ENCODE data around the gene CAPN9.

CAPN9 gene

DNA sequence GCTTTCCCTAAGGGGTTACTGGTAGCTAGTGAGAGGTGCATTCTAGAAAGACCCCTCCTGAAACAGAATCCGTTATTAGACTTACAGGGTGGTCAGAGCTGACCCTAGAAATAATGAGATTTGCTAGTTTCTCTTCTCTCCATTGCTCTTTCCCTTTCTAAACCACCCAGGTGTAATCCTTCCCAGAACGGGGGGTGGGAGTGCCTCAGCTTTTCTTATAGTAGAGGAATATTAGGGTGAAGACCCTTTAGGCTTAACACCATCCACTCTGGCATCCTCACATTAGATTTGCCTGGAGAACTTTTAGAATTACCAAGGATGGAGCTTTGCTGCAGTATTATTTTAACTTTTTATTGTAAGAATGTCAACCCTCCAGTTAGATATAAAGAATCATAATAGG is 49.4 kb downstream of the CAPN9 start:
- DNase-seq (ENCODE audit: low spot score), result no peak

DNA sequence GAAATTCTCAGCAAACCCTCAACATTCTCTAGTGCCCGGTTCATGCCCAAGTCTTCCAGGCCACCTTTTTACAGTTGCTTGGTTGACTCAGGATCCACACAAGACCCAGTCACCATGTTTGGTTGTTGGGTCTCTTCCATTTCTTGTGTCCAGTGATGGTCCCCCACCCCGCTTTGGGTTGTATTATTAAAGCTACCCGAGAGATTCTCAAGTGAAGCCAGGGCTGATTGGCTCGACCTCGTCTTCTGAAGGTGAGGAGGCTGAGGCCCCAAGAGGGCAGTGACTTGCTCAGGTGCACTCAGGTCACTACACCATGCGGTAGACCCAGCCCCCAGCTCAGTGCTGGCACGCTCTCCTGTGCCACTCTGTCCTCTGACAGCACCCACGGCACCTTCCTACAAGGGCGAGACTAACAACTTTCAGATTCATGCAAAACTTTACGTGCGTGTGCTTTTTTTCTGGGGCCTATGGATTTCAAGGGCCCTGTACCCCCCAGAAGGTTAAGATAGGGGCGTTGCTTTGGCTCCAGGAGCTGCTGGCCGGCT is 50.3 kb downstream of the CAPN9 start:
- no peak for DNase-seq (ENCODE audit: low spot score)

DNA sequence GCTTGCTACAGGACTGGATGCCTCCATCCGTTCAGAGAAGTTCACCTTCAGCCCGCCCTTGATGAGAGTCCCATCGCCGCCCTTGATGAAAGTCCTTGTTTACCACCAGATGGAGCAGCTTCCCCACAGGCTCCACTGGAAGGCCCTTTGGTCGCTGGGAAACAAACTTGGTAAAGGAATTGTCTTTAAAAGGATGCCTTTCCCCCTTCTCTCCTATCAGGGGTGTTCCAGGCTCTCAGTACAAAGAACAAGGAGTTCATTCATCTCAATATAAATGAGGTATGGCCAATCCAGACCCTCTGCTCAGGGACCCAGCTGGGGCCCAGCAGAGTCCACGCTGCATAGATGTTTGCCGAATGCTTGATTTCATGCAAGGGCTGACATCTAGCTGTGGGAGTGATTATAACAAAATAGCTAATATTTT is 50.8 kb downstream of the CAPN9 start:
- peak; percentile 82 for DNase-seq (ENCODE audit: low spot score)

DNA sequence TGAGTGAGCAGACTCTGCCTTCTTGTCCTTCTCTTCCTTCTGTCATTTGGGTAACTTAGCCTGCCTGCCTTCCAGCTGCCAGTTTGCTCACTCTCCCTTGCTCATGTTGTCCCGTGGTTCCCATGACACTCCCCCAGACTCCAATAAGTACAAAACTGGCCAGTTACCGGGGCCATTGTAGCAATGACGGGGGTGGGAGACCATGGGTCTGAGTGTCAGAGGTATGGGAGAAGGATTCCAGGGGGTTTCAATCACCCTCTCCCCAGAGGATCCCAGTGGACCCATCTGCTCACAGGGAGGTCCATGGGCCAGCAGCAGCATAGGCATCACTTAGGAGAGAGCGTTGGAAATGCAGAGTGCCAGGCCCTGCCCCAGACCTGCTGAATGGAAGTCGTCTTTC is 51.3 kb downstream of the CAPN9 start:
- DNase-seq (ENCODE audit: low spot score), result no peak

DNA sequence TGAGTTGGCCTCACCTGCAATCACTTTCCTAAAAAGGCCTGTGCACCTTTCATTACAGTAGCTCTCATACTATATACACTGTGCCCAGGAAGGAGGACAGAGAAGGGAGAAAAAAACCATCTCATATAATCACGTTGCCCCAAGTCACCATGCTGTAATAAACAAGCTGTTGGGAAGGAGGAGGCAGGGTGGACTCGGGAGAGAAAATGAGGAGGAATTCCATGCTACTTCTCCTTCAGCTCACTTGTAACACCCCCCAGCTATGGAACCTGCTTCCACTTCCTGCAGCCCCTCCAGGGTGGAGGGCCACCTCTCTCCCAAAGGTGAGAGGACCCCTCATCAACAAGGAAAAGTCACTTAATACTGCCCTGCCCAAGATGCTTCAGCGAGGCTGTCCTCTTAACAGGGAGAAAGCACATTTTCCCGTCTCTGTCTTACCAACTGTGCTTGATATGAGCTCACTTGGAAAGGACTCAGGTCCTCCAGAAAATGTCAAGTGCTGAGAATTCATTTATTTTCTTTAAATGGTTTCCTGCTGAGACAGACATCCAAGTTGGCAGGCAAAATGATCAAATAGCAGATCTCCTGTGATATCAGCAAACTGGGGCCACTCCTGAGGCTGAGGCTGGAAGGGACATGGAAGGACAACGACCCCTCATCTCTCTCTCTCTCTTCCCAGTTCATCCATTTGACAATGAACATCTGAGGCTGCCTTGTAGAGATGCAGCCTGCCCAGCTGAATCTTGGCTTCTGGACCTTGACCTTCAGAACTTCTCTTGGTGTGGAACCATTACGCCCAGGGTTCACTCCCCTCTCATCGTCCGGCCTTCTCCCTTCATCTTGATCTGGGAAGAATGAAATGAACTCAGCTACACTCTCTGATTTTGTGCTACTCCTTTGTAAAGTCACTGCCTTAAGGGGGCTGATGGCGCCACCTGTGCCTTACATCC is 54.0 kb downstream of the CAPN9 start:
- no peak for DNase-seq (ENCODE audit: low spot score)

DNA sequence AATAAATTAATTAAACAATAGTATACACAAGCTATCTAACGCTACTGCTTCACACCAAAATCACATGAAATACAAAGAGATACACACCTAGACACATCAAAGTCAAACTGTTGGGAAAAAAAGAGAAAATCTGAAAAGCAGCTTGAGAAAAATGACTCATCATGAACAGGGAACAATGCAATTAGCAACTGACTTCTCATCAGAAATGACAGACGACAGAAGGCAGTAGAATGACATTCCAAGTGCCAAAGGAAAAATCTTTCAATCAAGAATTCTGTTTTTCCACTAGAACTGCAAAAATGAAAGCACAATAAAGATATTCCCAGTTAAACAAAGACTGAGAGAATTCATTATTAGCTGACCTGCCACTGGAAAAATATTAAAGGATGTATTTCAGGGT is 57.2 kb downstream of the CAPN9 start:
- peak; percentile 72 for DNase-seq (ENCODE audit: low spot score)

DNA sequence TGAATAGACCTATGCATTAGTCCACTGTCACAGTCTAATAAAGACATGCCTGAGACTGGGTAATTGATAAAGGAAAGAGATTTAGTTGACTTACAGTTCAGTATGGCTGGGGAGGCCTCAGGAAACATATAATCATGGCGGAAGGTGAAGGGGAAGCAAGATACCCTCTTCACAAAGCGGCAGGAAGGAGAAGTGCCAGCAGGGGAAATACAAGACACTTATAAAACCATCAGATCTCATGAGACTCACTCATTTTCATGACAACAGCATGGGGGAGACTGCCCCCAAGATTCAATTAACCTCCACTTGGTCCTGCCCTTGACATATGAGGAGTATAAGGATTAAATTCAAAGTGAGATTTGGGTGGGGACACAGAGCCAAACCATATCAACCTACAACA is 59.4 kb downstream of the CAPN9 start:
- no peak for DNase-seq (ENCODE audit: low spot score)

DNA sequence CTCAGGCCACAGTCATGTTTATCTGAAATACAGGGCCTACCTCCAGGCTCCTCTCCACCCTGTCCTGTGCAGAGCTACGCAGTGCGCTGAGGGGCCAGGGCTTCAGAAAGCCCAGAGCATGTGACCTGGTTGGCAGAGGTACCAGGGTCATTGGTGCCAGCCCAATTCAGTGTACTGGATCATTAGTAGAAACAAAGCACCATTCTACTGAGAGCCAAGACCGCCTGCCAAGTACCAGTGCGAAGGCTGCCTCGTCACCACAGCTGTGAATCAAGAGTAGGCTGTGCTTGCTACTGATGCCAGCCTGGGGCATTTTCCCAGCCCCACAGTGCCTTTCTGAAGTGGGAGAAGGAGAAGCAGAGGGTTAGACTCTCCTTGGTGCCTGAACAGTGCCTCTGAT is 59.8 kb downstream of the CAPN9 start:
- DNase-seq (ENCODE audit: low spot score), result peak; percentile 99

DNA sequence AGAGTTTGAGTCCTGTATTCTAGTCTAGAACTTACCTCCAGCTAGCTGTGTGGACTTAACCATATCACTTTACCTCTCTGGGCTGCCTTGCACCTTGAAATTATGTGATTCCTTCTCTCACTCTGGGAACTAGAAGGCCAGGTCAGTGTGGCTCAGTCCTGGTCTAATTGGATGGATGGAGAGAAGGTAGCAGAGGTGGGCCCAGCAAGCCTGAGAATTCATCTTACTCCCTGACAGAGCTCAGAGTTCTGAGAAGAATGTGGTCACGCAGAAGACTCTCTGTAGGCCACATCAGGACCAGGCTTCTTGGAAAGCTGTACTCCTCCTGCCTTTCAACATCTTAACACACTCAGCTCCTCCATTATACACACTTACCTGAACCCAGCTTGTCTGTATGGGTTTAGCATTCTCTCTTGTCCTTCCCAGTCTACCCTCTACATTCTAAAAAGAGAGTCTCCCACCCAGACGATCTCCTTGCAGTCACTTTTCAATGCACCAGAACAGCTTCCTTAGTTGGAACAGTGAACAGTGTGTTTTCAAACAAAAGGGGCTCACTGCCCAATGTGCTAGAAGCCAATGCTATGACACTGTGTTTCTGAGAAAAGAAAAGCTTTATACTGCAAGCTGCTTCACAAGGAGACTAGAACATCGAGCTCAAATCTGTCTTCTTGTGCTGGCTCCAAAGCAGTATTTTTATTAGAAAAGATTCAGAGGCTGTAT is 60.5 kb downstream of the CAPN9 start:
- DNase-seq (ENCODE audit: low spot score), result peak; percentile 96

DNA sequence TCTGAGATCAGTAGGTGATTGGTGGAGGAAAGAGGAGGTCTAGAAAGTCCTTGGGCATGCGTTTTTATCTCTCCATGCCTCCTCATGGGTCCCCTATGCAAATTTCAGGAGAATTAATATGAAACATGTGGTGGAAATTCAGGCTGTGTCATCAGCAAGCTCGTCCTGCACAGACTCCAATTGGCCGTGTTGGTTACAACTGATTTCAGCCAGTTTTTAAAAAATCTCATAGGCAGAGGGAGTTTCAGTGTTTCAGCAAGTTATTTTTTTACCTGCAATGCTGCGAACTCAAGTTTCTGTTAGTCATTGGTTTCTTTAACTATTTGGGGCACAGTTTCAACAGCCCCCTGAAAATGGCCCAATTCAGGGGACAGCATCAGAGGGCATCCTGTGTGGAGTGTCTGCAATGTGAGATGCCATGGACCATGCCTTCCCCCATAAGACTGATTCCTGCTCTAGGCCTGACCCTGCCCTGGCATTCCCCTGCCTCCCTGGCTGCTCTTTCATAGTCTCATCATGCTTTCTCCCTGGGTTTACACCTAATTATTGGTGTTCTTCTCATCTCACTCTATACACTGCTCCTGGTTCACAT is 61.2 kb downstream of the CAPN9 start:
- DNase-seq (ENCODE audit: low spot score), result no peak

DNA sequence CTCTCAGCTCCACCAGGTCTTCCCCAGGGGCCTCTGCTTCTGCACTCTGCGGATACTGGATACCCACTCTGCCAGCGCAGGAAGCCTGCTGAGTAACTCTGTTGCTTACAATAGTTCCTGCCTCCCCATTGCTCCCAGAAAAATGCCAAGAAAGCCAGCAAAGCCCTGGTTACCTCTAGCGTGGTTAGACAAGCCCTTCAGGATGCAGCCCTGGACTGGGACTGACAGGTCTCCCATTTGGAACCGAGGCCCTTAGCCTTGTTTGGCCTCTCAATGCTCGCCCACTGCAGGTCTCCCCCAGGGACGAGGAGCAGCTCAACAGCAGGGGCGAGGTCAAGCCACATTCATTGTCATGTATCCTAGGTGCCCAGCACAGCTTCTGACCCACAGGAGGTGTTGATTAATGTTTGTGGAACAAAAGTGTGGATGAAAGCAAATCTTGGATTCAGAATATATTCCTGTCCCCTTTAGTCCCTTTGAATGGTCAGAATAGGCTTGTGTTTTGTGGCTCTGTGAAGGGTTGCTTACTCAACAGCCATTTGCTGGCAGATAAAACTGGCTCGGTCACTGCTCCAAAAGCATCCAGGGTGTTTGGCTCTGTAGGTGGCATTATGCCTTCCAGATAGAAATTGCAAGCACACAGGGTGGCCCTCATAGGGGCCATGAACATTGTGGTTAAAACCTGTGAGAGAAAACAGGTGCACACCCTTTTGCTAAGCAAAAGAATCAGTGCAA is 62.2 kb downstream of the CAPN9 start:
- no peak for DNase-seq (ENCODE audit: low spot score)

DNA sequence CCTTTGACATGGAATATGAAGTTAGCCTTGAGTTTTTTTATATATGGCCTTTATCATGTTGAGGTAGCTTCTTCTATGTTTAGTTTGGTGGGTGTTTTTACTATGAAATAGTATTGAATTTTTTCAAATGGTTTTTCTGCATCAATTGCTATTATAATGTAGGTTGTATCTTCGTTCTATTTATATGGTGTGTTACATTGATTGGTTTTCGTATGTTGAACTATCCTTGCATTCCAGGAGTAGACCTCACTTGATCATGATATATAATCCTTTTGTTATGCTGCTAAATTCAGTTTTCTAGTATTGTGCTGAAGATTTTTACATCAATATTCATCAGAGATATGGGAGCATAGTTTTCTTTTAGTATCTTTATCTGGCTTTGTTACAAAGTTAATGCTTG is 65.4 kb downstream of the CAPN9 start:
- no peak for DNase-seq (ENCODE audit: low spot score)

DNA sequence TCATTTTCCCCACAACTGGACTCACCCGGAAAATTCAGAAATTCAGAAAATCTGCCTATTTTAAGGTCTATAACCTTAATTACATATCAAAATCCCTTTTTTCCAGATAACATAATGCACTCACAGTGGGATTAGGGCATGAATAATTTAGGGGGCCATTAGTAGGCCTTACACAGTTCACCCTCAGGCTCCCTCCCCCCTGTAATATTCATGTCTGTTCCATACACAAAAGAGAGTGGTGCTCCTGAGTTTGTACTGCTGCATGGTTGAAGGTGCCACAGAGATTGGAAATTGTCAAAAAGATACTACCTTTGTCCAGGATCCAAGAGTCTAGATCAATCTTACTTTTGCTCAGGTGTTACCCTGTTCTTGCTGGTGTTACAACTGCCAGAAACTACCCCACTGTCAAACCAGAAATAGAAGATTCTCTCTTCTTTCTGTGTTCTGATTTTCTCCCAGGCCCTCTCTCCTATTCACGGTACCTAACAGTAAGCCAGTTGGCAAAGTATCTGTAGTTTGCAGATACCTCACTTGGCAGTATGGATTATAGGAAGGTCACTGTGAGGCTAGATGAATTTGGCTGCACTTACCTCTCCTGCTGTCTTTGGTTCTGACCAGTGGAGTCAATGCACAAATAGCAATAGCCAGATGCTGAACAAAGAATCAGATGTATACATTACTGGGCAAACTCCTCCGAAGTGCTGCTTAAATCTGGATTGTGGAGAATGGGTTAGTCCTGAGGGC is 67.9 kb downstream of the CAPN9 start:
- DNase-seq (ENCODE audit: low spot score), result no peak

DNA sequence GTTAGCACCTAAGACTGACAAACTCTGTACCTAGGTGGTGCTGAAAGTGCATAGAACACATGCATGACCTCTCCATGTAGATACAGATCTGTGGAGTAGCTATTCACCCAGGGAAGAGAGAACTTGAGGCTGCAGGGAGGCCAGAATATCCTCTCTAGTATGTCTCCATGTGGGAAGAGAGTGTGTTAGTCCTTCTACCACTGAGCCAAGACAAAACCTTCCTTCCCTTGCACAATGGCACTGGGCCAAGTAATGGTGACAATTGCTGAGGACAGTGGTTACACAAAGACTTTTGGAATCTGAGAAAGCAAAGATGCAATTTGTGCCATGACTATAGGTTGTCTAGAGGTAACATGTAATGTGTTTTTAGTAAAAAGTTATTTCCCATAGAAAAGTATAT is 68.8 kb downstream of the CAPN9 start:
- no peak for DNase-seq (ENCODE audit: low spot score)

DNA sequence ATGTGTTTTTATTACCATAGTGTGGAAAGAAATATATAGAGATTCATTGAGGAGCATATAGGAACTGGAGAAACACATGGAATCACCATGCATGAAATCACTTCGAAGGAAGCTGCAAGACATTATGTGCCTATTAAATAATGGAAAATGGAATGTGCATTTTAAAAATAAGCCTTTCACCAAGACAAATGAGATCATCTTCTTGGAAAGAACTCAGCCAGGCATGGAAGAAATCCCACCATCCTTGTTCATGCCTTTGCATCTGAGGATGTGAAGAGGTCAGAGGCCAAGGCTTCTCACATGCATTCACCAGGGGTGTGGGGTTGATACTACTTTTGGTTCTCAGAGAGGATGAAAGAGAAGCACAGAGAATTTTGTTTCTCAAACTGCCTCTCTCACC is 71.2 kb downstream of the CAPN9 start:
- no peak for DNase-seq (ENCODE audit: low spot score)

DNA sequence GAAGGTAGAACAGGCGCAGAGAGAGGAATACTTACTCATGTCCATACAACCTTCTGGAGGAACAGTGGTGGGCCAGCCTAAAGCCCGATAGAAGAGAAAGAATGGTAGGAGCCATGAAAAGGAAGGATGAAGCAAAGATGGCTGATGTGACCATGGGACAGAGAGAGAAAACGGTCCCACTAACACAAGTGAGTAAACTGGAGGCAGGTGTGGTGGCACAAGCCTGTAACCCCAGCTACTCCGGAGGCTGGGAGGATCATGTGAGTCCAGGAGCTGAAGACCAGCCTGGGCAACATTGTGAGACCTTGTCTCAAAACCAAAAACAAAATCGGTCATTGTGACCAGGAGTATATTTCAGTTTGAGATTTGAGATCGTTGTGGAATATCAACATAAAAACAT is 71.7 kb downstream of the CAPN9 start:
- no peak for DNase-seq (ENCODE audit: low spot score)

DNA sequence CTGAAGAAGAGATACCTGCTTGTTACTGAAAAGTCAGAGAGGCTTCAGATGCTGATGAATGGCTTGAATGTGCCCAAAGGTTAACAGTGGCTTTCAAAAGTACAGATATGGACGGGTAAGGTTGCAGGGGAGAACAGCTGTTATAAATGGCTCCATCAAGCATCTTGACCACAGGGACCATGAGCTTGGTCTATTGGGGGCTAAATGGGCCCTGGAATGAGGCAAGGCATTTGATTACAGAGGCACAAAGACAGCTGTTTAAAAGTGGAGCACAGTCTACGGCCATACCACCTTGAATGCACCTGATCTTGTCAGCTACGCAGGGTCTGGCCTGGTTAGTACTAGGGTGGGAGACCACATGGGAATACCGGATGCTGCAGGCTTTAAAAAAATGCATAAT is 72.8 kb downstream of the CAPN9 start:
- no peak for DNase-seq (ENCODE audit: low spot score)

DNA sequence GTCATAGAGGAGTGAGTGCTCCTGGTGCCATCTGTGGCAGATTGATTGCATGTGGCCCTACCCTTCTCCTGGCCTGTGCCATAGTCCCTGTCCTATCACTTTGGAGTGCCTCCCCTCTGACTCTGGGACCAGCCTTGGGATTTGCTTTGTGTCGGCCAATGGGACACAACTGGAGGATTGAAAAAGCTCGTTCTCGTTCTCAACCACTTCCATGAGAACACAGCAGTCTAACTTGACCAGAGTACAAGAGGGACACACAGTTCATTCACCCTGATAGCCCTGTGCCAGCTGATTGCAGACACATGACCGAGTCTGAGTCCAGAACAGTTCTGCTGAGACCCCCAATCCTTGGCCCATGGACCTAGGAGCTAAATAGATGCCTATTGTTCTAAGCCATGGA is 73.4 kb downstream of the CAPN9 start:
- DNase-seq (ENCODE audit: low spot score), result peak; percentile 92

DNA sequence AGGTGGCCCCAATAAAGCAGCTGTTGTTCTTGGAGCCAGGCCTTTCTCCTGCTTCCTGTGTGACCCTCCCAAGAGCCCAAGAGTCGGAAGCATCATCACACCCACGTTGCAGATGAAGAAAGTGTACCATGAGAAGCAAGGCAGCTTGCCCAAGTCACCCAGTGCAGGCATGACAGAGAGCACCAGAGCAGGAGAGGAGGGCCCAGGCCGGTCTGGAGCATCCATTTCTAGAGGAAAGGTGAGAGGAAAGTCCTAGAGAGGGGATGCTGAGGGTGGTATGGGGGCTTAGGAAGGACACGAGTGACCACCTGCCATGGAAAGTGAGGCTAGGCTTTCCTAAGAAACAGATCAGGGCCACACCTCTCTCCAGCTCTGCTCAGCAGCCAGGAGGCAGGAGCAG is 74.2 kb downstream of the CAPN9 start:
- no peak for DNase-seq (ENCODE audit: low spot score)

DNA sequence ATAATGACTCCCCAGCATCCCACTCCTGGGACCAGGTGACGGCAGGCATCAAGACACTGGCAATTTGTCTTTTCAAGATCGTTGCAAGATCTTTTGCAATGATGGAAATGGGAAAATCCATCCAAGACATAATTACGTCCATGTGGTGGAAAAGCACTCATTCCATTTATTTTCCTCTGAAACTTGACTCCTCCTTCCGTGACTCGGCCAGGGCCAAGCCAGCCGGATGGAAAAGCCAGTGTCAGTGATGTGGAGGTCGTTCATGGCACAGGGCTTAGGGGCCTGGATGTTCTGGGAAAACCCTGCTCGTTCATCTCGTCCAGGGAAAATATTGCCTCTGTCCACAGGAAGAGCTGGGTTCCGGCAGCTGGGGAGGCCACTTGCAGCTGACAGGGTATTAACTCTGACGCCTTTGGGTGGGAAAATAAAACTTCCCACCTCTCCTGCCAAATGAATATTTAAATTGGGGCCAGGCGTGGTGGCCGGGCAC is 74.9 kb downstream of the CAPN9 start:
- no peak for DNase-seq (ENCODE audit: low spot score)

DNA sequence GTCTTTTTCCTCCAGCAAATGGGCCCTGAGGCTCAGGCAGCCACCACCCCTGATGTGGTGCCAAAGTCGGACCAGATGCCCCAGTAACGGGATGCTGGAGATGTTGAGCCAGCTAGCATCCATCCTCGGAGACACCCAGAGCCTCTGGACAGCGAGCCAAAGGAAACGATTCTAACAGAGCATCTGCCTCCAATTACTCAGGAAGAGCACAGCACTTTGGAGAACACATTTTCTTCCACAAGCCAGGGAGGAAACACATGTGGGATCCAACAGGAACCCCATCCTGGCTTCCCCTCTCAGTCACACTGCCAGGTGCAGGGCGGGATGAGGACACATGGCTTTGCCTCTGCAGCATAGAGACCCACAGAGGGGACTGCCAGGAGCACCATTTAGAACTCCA is 76.2 kb downstream of the CAPN9 start:
- no peak for DNase-seq (ENCODE audit: low spot score)
